ENCODE data around the gene SLC48A1.
A peak's percentile ranks its signal among the peaks of the same experiment; 100 is the strongest.
"Not testable (repeated sequence)": the region's sequence is repeated elsewhere in the genome, so short reads cannot be mapped to it uniquely, and the experiment has no call there.

The SLC48A1 gene

DNA sequence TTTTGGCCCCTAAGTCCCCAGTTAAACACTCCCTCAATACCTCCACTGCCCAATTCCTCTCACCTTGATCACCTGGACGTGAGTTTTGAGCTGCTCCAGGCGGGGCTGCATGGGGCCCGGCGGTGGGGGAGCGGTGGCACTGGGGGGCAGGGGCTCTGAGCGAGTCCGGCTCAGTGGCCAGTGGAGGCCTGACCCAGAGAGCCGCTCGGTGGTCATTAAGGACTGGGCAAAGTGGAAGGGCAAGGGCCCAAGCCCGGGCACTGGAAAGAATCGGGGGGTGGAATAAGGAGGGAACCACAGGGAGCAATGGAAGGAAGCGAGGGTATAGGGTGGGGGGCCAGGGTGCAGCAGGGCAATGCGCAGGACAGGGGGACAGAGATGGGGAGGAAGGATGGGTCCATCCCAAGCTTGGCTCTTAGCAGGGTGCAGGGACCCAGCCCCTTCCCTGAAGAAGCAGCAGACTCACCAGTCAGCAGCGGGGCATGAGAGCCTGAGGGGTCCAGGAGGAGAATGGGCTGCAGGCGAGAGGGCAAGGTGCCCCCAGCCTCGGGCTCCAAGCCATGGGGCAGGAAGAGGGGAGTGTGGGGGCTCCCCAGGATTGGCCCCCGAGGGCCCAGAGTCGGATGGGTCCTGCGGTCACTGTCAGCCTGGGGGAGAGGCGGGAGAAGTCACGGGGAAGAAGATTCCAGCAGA, 22.2 kb downstream of the SLC48A1 start:
- no peak for DNase-seq

DNA sequence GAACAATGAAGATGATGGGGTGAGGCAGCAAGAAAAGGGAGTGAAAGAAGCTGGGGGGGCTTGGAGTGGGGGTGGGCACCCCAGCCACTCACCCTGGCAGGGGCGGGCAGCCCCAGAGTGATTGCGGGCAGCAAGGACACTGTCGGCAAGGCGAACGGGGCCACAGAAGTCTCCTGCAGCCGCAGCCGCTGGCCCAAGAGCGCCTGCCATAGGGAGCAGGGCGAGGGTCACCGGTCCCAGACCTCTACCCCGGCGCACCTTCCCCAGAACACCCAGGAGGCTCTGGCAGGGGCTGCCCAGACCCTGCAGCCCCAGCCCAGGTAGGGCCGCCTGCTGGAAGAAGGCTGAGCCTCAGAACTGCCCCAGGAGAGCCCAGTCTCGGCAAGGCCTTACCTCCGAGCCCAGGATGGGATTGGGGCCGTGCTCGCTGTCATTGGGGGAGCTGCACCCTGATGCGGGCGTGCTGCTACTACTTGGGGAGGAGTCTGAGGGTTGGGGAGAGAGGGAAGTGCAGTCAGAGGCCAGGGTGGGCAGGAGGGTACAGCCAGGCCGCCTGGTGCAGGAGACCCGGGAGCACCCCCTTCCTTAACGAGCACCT, 22.9 kb downstream of the SLC48A1 start:
- DNase-seq, result no peak

DNA sequence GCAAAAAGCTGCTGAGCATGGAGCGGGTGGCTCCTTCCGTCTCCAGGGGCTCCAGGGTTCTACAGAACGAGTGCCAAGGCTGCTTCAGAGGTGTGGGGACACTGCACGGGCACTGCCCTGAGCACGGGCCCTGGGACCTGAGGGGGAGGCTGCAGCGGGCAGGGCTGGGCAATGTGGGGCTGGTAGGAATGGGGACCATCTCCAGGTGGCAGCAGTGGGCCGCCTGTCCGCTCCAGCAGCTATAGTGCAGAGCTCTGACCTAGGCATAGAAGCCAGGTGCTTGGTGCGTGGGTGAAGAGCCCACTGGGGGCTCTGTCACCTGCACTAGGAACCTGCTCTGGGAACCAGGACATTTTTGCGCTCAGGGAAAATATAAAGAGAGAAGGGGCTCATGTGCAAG, 24.4 kb downstream of the SLC48A1 start:
- peak; percentile 70 for DNase-seq

DNA sequence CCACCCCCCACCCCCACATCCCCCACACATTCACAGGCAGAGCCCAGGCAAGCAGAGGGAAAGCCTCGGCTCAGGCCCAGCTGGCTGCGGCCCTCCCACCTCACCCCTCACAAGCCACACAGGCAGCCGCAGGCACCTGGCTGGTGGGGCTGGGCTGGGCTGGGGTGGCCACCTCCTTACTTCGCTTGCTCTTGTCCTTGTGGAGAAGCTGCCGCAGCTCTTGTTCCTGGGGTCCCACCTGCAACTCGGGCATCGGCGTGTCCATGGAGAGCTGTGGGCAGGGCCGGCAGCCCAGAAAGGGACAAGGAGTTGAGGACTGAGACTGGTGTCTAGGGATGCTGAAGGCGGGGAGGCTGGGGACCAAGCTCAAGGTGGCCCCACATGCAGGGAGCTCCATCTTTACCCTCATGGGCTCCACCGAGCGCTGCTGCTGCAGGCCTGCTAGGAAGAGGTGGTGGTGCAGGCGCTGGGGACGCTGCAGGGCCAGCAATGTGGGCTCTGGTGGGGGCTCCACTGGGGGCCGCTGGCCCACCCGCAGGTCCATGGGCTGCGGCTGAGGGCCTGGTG, 25.4 kb downstream of the SLC48A1 start:
- no peak for DNase-seq

DNA sequence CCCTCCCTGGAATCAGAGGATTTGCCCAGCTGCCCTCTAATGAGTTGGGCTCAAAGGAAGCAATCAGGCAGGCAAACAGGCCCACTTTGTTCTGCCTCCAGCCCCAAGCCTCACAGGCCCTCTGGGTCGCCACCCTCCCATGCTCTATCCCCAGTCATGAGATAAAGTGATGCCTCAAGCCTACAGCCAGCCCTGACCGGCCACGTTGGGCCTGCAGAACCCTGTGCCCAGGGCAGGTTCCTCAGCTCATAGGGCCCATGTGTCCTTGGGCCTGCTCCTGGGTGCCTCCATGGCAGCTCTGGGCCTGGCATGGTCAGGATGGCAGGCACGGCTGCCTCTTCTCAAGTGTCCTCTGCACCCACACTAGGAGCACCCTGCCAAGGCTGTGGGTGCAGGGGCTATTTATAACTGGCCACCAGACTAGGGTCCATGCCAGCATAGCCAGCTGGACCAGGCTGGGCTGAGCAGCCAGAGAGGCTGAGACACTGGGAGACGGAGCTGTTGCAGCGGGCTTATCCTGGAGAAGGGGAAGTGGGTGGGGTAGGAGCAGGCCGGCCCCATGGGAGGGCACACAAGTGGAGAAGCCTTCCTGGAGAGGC, 26.4 kb downstream of the SLC48A1 start:
- no peak for DNase-seq

DNA sequence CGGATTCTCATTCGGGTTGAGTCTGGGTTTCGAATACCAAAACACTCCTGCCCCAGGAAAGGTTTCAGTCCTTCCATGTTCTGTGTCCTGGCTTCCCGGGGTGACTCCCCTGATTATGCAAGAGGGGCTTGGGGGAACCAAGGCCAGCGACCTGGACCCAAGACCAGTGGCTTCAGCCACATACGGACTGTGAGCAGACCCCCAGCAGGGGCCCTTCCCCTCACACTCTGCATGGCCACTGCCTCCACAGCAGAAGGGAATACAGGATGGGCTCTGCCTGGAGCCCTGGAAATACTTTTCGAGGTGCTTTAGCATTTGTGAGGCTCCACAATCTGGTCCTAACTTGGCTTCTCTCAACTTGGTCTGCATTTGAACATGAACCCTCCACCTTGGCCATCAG, 27.5 kb downstream of the SLC48A1 start:
- no peak for DNase-seq

DNA sequence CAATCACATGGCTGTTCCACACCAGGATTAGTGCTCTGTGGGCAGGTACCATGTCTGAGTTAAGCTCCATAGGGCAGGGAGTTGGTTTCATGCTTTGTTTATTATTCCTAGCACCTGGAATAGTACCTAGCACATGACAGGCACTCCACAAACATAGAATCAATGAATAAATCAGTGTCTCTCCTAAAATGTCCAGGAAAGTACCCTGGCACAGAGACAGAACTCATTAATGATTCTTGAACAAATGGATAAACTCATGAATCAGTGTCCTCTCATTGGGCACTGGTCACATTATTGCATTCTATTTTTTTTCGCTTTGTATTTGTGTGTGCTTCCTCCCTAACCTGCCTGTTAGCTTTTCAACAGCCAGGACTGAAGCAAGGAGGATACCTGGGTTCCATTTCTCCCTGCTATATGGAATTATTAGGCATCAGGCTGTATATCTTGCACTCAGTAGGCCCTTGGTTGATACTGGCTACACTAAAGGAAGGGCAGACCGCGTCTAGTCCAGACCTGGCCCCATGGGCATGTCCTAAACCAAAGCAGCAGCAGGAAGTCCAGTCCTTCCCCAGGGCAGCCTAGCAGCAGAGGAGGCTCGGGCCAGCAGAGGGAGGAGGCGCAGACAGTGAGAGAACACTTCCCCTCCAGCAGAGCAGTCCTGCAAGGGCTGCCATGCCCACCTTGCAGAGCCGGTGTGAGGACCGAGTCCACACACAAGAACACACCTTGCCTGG, 28.3 kb downstream of the SLC48A1 start:
- peak; percentile 25 for DNase-seq

DNA sequence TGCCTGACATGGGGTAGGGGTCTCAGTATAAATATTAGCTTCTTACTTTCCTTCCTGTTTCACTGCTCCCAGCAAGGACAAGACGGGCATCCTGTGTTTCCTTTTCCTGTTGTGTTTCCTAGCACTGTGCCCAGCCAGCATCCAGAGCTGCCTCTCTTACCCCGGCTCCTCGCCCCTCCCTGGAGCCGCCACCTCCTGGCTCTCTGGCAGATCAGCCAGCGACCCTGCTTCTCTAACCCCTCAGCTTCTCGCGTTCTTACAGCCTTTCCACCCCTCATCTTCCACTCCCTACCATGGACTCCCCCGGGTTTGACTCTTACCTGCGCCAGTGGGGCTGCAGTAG, 28.8 kb downstream of the SLC48A1 start:
- DNase-seq, result no peak

DNA sequence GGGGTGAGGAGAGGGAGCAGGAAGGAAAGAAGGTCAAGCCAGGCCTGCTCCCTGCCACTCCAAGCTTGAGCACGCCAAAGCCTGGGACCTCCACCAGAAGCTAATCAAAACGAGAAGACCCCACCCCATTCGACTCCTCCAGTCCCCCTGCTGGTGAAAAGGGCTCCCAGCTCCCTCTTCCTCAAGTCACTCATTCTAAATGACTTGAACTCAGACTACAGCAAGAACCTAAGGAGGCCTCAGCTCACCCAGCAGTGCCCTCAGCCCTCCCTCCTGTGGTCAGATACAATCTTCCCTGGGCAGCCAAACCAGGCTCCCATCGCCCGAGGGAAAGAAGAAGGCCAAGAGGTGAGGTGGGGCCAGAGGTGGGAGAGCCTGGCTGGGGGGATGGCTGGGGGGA, 29.3 kb downstream of the SLC48A1 start:
- no peak for DNase-seq

DNA sequence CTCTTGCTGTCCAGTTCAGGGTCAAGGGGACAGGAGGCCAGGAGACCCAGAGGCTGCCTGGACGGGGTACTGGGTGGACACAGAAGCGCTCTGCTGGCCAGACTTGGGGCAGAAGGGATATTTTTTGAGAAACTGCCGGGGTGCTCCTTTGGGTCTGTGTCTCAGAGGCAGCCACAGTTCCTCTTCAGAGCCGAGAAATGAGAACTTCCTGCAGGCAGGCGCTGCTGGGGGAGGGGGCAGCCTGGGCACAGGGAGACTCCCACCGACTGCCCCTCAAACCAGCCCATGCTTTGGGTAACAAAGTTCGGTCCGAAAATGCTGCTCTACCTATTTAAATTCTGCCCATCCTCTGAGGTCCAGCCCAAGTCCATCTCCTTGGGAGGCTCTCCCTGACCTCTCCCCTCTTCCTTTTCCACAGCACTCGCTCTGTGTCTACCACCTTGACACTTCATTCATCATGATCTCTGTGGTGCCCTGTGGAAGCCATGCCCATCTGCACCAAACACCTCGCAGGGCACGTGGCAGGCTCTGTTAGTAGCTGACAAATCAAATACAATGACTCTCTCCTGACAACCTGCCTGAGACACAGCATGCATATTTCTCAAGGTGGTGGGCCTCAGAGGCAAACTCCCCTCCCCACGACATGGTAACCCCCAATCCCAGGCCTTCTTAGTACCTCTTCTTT, 30.3 kb downstream of the SLC48A1 start:
- DNase-seq, result no peak

DNA sequence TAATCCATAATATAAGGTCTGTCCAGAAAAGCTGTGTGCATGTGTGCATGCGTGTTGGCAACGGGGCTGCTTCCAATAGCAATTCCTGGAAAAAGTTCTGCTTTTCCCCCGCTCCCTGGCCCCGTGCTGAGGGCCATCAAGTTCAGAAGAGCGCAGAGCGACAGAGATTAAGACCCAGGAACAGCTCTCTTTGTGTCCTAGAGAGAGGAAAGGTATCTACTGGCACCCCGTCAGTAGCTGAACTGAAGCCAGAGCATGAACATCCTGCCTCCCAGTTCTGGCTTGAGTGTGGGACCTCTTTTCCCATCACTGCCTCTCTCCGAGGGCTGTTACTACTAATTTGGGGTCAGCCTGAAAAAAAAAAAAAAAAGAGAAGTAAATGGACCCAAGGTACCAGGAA, 31.1 kb downstream of the SLC48A1 start:
- no peak for DNase-seq

DNA sequence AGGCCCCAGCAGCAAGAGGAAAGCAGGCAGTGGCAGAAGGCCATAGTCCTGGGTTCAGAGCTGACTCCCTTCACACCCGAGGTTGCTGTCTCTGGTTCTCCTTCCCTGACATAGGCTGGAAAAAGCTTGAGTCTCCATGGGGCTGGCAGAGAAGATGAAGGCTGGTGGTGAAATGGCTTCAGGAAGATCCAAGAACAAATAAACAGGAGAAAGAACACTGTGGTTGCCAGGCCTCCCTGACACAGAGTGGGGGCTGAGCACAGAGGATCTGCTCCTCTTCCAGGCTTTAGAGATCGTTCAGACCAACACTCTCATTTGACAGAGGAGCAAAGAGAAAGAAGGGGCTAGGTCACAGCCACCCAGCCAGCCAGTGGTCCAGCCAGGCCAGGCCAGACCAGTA, 32.4 kb downstream of the SLC48A1 start:
- no peak for DNase-seq

DNA sequence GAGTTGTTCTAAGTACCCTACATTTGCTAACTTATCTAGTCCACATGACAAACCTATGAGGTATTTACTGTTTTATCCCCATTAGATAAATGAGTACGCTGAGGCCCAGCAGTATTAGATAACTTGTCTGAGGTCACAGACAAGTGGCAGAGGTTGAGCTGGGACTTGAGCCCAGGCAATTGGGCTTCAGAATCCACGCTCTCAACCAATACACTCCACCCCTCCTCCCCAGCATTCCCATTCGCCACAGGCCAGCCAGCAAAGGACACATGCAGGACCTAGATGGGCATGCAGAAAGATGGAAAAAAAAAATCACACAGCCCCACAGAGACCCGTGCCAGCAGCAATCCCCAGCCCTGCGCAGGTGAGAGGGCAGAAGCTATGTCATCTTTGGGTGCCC, 34.3 kb downstream of the SLC48A1 start:
- DNase-seq, result no peak

DNA sequence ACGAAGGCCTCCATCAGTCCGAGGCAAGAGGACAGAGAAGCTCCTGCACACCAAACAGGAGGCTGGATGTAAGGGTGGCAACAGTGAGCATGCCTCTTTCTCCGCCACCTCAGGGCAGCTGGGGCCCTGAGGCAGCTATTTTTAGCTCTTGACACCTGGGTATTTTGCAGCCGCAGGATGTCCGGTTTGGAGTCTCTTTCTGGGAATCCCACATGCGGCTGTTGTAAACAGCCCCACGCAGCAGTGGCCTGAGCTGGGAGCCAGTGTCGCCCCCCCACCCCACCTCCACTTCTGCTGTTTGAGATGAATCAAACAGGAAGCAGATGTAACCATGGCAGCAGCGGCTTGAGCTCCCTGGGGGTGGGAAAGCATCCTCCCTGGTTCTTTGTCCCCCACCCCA, 35.0 kb downstream of the SLC48A1 start:
- DNase-seq, result peak; percentile 29

DNA sequence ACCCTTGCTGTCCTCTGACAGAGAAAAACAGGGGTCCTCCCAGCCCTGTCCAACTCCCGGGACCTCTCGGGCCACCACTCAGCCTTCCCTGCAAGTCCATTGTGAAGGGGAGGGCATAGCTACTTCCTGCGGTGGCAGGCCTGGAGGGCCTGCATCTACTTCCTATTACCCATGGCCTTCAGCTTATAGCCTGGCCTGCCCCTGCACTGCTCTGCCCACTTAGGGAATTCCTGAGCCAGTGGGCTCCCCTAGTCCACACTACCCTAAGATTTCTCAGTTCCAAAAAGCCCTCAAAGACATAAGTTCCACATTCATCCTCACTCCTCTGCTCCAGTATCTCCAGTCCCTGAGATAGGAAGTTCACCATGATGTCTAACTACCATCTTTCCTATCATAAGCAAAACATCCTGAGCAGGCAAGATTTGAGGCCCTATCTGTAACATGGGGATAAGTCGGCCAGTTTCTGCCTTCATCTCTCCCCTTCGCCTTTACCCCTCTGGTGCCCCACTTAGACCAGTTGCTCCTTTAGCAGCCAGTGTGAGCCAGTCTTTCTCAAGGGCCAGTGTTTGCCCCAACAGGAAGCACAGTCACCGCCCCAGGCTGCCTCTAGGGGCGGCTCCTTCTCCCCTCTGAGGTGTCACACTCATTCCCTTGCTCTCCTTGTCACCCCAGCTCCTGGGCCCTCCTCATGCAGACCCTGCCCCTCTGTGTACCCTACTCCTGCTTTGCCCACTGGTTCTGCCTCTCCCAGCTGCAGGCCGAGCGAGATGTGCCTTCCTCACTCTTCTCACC, 35.7 kb downstream of the SLC48A1 start:
- DNase-seq, result no peak

DNA sequence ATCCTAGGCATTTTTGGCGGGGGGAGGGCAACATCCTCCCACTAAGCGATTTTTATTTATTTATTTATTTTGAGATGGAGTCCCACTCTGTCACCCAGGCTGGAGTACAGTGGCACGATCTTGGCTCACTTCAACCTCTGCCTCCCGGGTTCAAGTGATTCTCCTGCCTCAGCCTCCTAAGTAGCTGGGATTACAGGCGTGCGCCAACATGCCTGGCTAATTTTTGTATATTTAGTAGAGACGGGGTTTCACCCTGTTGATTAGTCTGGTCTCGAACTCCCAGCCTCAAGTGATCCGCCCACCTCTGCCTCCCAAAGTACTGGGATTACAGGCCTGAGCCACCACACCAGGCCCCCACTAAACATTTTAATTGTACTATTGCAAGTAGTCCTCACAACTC, 36.5 kb downstream of the SLC48A1 start:
- DNase-seq, result not testable (repeated sequence)

DNA sequence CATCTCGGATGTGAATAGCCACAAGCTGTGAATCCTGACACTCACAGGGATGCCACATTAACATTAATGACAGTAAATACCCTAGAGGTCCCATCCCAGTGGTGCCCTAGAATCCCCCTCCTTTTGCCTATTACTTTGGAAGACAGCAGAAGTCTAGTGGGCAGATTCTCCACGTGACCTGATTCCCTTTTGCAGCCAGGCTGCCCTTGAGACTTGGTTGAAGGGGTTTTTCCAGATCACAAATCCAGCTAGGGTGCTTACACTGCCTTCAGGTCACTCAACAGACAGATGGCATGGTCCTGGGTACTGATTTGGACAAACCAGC, 38.0 kb downstream of the SLC48A1 start:
- no peak for DNase-seq

DNA sequence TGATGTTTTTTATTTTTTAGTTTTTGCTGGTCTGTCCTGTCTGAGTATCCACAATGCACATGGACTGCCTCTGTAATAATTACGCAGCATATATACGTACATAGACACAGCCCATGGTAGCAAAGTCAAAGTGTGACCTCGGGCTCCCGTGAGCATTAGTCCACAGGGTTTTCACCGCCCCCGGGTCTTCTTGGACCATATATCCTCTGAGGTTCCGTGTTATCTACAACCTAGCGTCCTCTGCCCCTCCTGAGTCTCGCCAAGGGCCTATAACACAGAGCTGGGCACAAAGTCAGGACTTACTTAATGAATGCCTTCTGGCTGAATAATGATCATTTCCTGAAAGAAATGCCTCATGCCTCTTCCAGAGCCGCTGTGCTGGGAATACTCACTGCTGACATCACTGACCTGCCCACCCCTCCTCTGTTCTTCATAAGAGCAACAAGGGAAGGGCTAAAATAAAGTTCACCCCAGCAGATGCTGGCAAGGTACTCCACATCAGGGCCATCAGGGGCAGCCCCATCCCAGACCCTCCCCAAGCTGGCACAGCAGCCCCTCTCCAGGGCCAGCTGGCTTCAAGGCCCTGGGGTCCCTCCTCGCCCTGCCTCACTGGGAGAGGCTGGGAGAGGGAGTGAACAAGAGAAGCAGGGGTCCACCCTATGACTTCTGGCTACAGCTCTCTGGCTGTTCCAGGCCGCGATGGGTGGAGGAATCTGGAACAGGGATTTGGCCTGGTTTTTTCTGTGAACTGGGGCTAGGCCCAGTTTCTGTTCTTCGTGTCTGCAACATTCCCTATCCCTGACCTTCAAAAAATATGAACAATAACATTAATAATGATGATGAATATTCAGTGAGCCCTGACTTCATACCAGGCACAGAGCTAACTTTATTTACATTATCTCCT, 38.8 kb downstream of the SLC48A1 start:
- no peak for DNase-seq

DNA sequence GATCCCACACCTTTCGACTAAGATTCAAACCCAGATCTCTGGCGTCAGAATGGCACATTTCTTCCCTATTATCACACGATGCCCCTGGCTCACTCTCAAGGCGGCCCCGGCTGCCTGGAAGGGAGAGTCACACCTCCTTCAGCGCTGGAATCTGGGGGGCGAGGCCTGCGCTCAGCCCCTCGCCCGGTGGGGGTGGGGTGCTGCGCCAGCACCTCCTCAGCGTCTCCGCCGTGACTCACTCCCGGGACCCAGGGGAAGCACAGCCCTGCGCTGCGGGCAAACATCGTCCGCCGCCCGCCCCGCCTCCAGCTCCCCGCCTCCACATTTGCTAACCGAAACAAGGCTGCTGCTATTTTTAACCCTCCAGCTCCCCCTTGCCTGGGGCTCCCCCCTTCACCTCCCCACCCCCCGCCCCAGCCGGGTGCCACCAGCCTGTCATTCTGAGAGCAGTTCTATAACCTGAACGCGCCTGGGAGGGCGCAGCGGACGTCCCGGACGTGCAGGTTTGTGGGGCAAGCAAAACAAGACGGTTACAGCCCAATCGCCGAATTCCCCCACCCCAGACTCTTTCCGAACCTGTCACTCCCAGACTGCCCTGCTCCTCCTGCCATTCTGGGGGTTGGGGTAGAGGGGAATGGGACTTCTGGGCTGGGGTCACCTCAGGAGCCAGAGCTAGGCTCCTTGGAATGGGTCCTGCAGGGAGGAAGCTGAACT, 39.9 kb downstream of the SLC48A1 start:
- peak; percentile 66 for DNase-seq

DNA sequence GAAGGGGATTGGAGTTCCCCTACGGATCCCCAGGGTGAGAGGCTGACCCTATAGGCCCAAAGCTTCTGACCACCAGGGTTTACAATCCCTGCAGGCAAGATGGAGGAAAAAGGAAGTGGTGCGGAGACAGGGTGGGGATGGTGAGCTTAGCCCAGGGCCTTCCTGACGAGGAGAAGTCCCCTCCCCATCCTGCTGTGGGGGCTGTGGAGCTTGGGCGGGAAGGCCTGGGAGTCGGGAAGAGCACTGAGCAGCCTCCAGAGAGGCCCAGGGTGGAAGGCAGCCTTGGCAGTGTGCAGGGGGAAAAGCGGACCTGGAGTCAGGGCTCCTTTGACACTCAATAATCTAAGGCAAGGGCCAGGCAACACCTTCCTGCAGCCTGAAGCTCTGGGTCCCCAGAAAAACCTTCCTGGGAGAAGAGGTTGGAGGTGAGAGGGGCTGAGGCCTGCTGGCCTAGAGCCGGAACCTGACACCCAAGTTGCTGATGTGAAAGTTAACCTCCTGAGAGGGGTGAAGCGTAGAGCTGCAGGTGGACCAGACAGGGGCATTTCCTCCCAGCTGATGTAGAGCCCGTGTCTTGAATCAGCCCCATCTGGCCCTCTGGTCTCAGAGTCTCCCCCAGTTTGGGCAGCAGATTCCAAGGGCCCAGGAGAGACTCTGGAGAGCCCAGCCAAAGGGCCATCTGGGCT, 40.6 kb downstream of the SLC48A1 start:
- DNase-seq, result no peak

All from NCI-H69 (cell line).